BJ (cell line): ENCODE measurements around the gene DCPS. TPM values are rescaled to one million over a fixed set of nuclear protein-coding genes. Genes with fewer than 3 reads are reported as not detected.

Experiments used
- CTCF ChIA-PET: fragments of 350-600 bp; formaldehyde crosslinking; extraction: SDS; loops from one replicate; lab custom pipeline; 2021; ENCODE audit warnings: antibody characterized with exemption, inconsistent platforms; lab: Yijun Ruan, JAX
- POLR2A ChIA-PET: fragments of 300-600 bp; sonication (Branson Sonifier 250); formaldehyde crosslinking; extraction: SDS; loops from one replicate; lab custom pipeline; 2021; ENCODE audit warnings: antibody characterized with exemption; lab: Charles Lee
- DNase-seq: peaks from one replicate; pipeline ENCODE4 v3.0.0-alpha.2; 2011; ENCODE audit warnings: low read depth
- H3K27me3 ChIP-seq: 2 replicates; pipeline ENCODE4 v1.6.0; 2011; ENCODE audit warnings: low read length; ENCODE audit not compliant: control insufficient read depth, insufficient read depth
- H3K36me3 ChIP-seq: 2 replicates; pipeline ENCODE4 v1.5.1; 2011; ENCODE audit warnings: low read length; ENCODE audit not compliant: control insufficient read depth, insufficient read depth
- H3K4me3 ChIP-seq: 2 replicates; pipeline ENCODE4 v1.5.1; 2011; ENCODE audit warnings: low read depth, mild to moderate bottlenecking, control low read depth, low read length
- polyA plus RNA-seq: library from polyadenylated mRNA; depleted of rRNA; stranded (reverse); fragments of >200 nt; gene quantifications from 2 replicates; pipeline ENCODE4 v1.2.3, GENCODE V29; 2011
- TF ChIP-seq, protein P1 (sequence below): IDR thresholded peaks from 2 replicates; pipeline ENCODE4 v1.5.1; 2011; ENCODE audit warnings: low read depth, mild to moderate bottlenecking, control low read depth, inconsistent platforms, low read length, moderate library complexity; ENCODE audit not compliant: insufficient read depth

DCPS gene
- polyA plus RNA-seq, 1 experiment, result 23.5 TPM

DNA sequence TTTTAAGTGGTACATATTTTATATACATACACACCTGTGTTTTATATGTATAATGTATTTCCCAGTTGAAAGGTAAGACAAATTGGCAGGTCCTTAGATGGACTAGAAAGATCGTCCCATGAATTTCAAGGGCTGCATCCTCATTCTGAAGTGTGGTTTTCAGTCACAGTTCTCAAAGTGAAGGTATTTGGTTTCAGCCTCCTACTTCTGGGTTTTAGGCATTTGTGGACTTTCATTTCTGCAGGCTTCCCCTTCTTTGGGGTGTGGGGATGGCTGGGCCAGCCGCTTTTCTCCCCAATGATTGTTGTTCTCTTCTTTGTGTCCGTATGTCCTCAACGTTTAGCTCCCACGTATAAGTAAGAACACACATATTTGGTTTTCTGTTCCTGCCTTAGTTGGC lies 10.0 kb downstream of the DCPS start:
- H3K4me3 ChIP-seq, result no peak overlapping the region
- ChIA-PET POLR2A (no interaction called here), CTCF (interaction anchor here (2.9 kb wide), 1 partner anchor 167 kb away, joined by 11 read pairs; no protein-coding TSS in a partner anchor)
- no peak for DNase-seq
- peaks cover 1% of the 10 kb centered on the region; the same call in 1 of the 2 replicates for H3K36me3 ChIP-seq
- H3K27me3 ChIP-seq, result no peaks in the 10 kb centered on the region
- TF ChIP-seq, protein P1, sequence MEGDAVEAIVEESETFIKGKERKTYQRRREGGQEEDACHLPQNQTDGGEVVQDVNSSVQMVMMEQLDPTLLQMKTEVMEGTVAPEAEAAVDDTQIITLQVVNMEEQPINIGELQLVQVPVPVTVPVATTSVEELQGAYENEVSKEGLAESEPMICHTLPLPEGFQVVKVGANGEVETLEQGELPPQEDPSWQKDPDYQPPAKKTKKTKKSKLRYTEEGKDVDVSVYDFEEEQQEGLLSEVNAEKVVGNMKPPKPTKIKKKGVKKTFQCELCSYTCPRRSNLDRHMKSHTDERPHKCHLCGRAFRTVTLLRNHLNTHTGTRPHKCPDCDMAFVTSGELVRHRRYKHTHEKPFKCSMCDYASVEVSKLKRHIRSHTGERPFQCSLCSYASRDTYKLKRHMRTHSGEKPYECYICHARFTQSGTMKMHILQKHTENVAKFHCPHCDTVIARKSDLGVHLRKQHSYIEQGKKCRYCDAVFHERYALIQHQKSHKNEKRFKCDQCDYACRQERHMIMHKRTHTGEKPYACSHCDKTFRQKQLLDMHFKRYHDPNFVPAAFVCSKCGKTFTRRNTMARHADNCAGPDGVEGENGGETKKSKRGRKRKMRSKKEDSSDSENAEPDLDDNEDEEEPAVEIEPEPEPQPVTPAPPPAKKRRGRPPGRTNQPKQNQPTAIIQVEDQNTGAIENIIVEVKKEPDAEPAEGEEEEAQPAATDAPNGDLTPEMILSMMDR, result no peak

- no peak for DNase-seq
- H3K27me3 ChIP-seq, result no peaks in the 10 kb centered on the region
- H3K36me3 ChIP-seq, result no peaks in the 10 kb centered on the region
- ChIA-PET CTCF (interaction anchor here (1.0 to 1.8 kb wide), 3 partner anchors 9 to 163 kb away, joined by 4 to 7 read pairs (median 5); no protein-coding TSS in a partner anchor), POLR2A (no interaction called here)
- no peak overlapping the region for H3K4me3 ChIP-seq
- TF ChIP-seq, protein P1, result no peak
These were observed 13.5 kb downstream of the DCPS start for GRCh38 chr11:126317432-126317755.

DNA sequence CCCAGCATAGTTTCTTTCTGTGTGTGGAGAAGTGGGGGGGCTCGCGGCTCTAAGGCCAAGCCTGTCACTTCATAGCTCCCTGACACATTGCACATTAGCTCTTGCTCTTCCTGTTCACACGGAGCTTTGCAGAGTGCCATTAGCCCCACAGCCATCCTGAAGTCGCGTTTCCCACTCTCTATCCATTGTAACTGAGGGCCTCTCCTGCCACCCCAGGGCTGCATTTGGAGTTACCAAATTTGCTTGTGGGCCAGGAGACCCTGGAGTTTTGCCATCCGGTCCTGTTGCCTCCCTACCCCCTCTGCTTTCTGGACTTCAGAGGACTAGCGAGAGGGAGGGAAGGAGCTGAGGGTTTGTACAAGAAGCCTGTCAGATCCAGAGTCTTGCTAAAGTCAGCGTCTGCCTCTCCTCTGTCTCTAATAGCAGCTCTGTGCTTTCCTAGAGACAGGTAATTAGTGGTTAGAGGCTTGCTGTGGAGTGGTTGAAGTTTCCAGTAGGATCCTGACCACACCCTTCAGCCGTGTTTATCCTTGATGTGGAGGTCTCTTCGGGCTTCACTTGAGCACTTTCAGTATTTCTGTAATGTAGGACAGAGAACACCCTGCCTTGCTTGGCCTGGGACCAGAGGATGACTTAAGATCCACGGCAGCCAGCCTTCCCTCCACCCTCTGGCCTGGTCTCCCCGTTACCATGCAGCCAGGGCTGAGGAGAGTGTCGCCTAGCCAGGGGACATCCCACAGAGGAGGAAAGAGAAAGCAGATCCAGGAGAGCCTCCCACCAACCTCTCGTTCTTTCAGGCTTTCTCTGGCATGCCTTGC lies 14.1 kb downstream of the DCPS start:
- Histone ChIP-seq H3K36me3 (no peaks in the 10 kb centered on the region), H3K4me3 (peak overlapping the region; percentile 16), H3K27me3 (no peaks in the 10 kb centered on the region)
- DNase-seq, result no peak
- CTCF ChIA-PET, result interaction anchor here (1.0 to 2.4 kb wide), 7 partner anchors 8 to 163 kb away, joined by 3 to 15 read pairs (median 5); no protein-coding TSS in a partner anchor
- TF ChIP-seq, protein P1, result no peak
- POLR2A ChIA-PET, result interaction anchor here (0.8 kb wide), 1 partner anchor 14 kb away, joined by 4 read pairs; the partner anchor contains the start of gene DCPS

DNA sequence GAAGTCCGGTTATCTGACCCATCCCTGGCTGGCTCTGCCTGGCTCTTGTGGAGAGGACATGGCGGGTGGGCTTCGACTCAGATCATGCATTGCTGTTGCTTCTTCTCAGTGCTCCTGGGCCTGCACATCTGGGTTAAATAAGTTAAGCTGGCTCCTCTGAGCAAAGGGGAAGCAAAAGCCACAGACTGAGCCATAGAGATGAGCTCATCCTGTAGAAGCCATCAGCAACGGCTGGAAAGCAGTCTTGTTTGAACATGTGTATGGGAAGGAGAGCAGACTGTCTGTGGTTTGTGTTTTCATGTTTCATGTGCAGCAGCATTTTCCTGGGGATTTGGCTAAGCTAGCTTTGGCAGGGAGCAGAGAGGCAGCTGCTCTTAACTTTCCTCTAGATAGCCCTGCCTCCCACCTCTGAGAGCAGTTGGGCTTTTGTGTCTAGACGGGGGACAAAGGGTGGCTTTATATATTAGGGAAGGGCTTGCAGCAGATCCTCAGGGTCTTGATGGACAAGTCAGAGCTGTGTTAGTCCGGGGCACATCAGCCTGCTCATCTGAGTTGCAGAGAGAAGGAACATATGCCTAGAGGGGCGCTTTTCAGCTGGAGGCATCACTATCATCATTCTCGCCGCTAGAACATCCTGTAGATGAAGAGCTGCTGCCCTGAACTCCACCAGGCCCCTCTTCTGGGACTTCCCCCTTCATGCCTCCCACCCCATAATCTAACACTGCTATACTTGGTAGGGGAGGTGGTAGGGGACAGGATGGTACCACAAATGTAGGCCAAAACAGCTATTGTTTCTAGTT lies 14.9 kb downstream of the DCPS start:
- DNase-seq, result peak; percentile 92
- ChIA-PET CTCF (interaction anchor here (1.1 to 2.4 kb wide), 7 partner anchors 8 to 161 kb away, joined by 3 to 15 read pairs (median 4); no protein-coding TSS in a partner anchor), POLR2A (interaction anchor here (0.8 kb wide), 1 partner anchor 14 kb away, joined by 4 read pairs; the partner anchor contains the start of gene DCPS)

More for the DNA sequence above, 14.9 kb downstream of the DCPS start:
- Histone ChIP-seq H3K4me3 (0 out of 2 replicates have a peak overlapping the region, but pooled peaks have one; percentile 16), H3K27me3 (no peaks in the 10 kb centered on the region), H3K36me3 (no peaks in the 10 kb centered on the region)
- TF ChIP-seq, protein P1, result no peak
